Fibroblast of pulmonary artery (primary cell): ENCODE results near the gene SDK2.
A peak's percentile ranks its signal among the peaks of the same experiment; 100 is the strongest.

ENCODE experiments used
- DNase-seq: peaks from one replicate; pipeline ENCODE4 v3.0.0-alpha.2; 2010; ENCODE audit warnings: low read depth
- H3K4me3 ChIP-seq: replicated peaks from 2 replicates; pipeline ENCODE4 v1.5.1; 2011; ENCODE audit warnings: low read depth, mild to moderate bottlenecking, control low read depth, low read length, moderate library complexity
- CTCF ChIP-seq: IDR thresholded peaks from 2 replicates; pipeline ENCODE4 v1.5.1; 2011; ENCODE audit warnings: mild to moderate bottlenecking, control low read depth, low read length, inconsistent platforms; ENCODE audit errors: missing control alignments

Gene SDK2

GRCh38 chr17:73647772-73648542 is 3.7 kb upstream of the SDK2 start:
- no peak overlapping the region for H3K4me3 ChIP-seq
- TF ChIP-seq CTCF: no peak
- DNase-seq: no peak

GRCh38 chr17:73647301-73647695 is 3.1 kb upstream of the SDK2 start:
- no peak for DNase-seq

GRCh38 chr17:73646409-73647300 is 2.4 kb upstream of the SDK2 start:
- no peak for DNase-seq
- TF ChIP-seq CTCF: no peak
- H3K4me3 ChIP-seq: no peak overlapping the region

More at GRCh38 chr17:73647301-73647695, 3.1 kb upstream of the SDK2 start:
- no peak overlapping the region for H3K4me3 ChIP-seq
- TF ChIP-seq CTCF: no peak

- DNase-seq: peak; percentile 10
- no peak overlapping the region for H3K4me3 ChIP-seq
- TF ChIP-seq CTCF: no peak
Measured at GRCh38 chr17:73645050-73645871, 1.0 kb upstream of the SDK2 start.

GRCh38 chr17:73643852-73644144 is 447 bp downstream of the SDK2 start:
- DNase-seq: no peak
- H3K4me3 ChIP-seq: no peak overlapping the region
- TF ChIP-seq CTCF: no peak

- no peak overlapping the region for H3K4me3 ChIP-seq
- DNase-seq: no peak
- no peak for TF ChIP-seq CTCF
Measured at GRCh38 chr17:73643001-73643851, 1.0 kb downstream of the SDK2 start.
